Hypothalamus (tissue), 51 donors: Measurements from ENCODE around the gene C10orf143.
A peak's percentile ranks its signal among the peaks of the same experiment; 100 is the strongest.
"Not testable (repeated sequence)": the region's sequence is repeated elsewhere in the genome, so short reads cannot be mapped to it uniquely, and the experiment has no call there.

Experiments
- DNase-seq, 51 donors: peaks; one replicate each; lab custom pipeline; 2025; lab: John Stamatoyannopoulos, UW

Gene C10orf143

DNA sequence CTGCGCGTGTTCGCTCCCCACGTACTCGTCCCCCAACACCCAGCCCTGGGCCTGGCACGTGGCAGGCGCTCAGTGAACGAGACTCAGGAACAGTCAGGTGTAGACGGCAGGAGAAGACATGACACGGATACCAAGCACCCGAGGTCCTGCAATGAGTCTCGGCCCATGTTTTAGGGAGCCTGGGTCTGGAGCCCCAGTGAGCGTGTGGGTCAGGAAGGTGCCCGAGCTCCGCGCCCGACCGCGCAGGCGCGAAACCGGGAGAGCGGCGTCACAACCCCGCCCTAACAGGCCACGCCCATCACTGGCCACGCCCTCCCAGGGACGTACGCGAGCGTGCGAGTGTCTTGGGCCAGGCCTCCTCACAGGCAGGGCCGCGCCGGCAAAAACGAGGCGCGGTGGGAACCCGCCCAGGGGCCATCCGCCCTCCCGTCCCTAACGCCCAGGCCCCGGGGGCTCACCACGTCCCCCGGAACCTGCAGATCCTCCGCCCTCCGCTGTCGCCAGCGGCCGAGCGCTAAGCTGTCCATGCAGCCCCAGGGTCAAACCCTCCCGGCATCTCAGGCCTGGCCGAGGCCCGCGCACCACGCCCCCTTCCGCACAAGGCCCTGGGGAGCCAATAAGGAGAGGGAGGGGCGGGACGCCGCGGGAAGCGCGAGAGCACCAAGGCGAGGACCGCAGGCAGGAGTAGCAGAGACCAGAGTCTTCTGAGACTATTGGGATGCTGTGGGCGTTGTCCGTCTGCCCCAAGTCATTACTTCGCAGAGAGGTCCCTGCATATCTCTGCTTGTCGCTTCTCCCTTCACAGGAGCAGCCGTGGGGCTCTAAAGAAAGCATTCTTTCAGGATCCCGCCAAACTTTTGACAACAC, at the start of gene C10orf143:
Gene C10orf143, minus strand, starts transcription at position 585 of the 867 bp plus-strand sequence. Its CDS starts 58 bp downstream, at position 527.
- peak; percentile 80 to 100 (median 97) for DNase-seq

GRCh38 chr10:130159192-130159794, 48.7 kb upstream of the C10orf143 start:
- DNase-seq = no peak

DNA sequence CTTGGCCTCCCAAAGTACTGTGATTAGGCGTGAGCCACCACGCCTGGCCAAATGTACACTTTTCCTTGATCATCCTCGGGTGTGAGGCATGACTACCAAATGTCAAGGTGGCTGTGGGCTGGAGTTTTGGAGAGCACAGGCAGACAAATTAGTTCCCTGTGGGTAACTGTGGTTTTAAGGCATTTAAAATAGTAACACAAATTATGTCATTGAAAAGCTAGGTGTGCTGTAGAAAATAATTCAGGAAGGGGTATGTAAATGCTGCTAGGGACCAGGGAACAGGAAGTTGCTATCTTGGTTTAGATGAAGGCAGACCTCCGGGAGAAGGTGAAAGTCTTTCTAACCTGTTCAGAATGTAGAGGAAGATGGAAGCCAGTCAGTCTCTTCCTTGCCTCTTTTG, 35.4 kb upstream of the C10orf143 start:
- DNase-seq = no peak

DNA sequence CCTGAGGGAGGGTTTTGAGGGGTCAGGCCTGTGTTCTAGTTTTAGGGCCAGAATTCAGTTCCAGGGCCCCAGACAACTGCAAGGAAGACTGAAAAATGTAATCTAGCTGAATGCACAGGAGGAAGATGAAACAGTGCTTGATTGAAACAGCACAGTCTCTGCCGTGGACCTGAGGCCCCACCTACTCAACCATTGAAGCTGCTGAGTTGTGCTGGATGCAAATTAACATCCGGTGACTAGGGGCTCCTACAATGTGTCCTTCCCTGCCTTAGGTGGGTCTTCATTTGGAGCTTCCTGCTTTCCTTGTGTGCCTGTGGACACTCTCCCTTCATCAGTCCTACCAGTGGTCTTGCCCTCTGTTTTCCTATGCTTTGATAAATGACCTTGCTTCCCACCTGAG, 31.2 kb upstream of the C10orf143 start:
- DNase-seq = no peak

- DNase-seq = no peak
Observed at GRCh38 chr10:130141460-130141859, 30.8 kb upstream of the C10orf143 start.

- DNase-seq = no peak
Observed at GRCh38 chr10:130141038-130141437, 30.4 kb upstream of the C10orf143 start.

DNA sequence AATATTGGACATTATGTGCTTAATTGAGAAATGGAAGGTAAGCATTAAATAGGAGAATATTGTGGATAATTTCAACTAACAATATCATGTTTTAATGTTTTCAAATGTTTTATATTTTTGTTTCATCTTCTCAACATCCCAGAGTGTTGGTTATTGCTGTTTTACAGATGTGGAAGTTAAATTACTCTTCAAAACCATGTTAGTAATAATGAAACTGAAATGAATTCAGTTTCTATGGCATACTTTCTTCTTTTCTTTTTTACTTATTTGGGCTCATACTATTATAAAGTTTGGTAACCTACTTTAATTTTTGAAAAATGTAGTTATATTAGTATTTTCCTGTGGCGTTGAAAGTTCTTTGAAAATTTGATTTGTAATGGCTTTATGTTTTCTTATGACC, 29.8 kb upstream of the C10orf143 start:
- no peak for DNase-seq

- no peak for DNase-seq
Observed at GRCh38 chr10:130138479-130138866, 27.8 kb upstream of the C10orf143 start.

GRCh38 chr10:130137659-130138478, 27.2 kb upstream of the C10orf143 start:
- DNase-seq = no peak

DNA sequence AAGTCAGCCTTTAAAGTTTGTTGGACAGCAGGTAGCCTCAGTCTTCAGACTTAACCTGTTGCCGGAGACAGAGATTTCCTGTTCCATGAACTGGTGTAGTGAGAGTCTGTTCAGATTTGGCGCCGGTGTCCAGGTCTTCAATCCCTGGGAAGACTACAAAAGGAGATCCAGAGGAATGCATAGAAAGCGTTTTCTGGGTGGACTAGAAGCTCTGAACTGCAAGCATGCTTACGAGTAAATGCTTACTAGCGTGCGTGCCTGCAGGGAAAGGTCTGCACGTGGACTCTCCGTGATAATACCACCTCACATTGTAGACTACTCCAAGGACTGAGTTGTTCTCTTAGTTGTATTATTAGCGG, 26.4 kb upstream of the C10orf143 start:
- no peak for DNase-seq

DNA sequence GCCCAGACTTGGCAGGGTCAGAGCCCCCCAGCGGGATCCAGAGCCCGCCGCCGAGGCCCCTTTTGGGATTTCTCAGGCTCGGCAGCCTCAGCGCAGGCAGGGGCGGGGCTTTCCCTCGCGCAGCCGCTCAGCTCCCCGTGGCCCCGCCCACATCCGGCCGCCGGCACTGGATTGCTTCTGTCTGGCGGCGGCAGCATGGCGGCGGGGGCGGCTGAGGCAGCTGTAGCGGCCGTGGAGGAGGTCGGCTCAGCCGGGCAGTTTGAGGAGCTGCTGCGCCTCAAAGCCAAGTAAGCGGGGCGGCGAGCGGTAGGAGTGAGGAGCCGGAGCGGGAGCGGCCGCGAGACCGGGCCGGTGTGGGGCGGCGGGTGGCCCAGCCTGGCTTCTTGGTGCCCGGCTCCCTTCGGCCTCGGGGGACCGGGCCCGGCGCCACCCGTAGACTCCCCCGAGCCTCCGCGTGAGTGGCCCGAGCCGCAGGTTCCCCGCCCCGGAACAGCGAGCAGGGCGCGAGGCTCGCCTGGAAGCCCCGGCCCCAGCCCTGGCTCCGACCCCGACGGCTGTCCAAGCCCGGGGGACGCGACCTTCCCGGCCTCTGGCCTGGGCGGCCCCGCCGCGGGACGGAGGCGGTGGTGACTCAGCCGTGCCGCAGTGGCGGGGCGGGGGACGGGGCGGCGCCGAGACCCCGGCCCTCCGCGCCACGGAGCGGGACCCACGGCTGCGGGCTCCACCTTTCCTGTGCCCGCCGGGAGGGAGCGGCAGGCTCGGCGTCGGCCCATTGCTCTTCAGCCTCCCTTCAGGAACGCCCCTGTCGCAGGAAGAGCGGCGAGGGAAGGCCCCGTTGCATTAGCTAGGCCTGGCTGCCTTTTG, 25.8 kb upstream of the C10orf143 start, which contains the start of gene GLRX3:
Gene GLRX3, plus strand, starts transcription at position 166 of the 864 bp plus-strand sequence. Its CDS starts 30 bp downstream, at position 196.
- peak in 50 of 51 donors; percentile 29 to 87 (median 69) for DNase-seq

GRCh38 chr10:130135676-130136225, 25.1 kb upstream of the C10orf143 start:
- DNase-seq = peak in 3 of 51 donors; percentile 15 to 58 (median 35)

DNA sequence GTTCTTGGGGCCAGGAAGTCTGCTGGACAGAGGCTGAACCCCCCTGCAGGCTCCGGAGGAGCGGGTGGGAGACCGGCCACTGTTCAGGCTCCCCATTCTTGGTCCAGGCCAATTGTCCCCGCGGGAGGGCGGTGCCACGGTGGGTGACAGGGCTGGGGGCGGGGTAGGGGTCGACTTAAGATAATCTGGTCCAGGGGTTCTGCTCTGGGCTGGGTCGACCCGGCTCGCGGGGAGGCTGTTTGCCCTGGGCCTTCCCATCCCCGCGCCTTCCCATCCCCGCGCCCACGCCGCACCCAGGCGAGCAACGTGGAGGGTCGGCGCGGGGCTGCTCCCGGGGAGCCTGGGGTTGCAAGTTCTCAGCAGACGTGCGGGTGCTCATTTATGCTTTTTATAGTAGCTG, 18.3 kb upstream of the C10orf143 start:
- DNase-seq = no peak

- no peak for DNase-seq
Observed at GRCh38 chr10:130128062-130128781, 17.6 kb upstream of the C10orf143 start.

DNA sequence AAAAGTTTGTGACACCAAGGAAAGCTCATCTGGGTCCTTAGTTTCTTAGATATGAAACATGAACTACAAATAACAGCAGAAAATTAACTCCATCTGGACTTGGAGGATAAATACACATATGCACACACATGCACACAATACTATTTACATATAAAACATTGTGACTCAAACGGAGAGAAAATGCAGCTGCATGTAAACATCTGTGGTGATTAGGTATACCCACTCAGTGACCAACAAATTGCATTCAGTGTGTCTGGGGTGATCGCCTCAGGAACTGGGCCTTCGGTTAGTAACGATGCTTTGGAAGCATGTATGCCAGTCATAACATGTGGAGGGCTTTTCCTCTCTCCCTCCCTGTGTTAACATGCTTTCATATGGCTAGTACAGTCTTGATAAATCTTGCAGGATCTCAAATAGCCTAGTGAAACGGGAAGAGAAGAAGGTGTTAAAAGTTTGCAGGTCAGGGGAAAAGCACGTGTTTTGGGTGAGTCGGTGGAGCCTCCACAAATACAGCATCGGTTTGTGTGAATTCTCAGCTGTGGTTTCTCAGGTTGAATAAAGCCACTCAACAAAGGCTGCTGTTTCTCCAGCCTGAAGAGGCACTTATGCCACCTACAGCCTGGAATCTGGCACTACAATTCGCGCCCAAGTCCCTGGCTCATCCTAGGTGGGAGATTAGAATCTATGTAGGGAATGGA, 16.9 kb upstream of the C10orf143 start:
- DNase-seq = peak in 31 of 51 donors; percentile 3 to 62 (median 27)

DNA sequence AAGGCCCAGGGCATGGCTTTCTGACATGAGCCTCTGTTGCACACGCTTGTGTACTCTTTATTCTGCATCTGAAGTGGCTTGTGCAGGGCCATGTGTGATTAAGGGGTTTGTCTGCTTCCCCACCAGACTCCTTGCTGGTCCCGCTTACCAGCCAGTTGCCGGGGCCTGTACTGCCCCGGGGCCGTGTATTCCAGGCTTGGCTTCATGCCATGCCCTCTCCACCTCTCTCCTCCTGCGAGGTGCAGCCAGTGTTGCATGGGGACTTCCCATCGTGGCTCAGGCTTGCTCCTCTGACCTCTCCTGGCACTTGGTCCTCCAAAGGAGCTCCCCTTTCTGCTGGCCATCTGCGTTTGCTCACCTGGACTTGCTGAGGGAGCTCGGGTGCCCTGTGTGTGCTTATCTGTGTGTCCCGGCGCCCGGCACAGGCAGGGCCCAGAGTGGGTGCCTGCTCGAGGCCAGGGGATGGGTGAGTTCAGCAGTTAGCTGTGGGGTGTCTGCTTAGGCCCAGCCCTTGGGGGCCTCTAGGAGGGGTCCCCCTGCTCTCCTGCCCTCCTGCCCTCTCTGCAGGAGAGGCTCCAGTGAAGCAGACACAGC, 11.0 kb upstream of the C10orf143 start:
- DNase-seq = no peak

DNA sequence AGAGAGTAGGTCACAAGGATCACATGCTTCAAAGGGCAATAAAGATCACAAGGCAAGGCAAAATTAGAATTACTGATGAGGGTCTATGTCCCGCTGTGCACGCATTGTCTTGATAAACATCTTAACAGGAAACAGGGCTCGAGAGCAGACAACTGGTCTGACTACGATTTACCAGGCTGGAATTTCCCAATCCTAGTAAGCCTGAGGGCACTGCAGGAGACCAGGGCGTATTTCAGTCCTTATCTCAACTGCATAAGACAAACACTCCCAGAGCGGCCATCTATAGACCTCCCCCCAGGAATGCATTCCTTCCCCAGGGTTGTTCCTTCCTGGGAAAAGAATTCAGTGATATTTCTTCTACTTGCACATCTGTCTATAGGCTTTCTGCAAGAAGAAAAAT, 6.9 kb upstream of the C10orf143 start:
- not testable (repeated sequence) for DNase-seq

DNA sequence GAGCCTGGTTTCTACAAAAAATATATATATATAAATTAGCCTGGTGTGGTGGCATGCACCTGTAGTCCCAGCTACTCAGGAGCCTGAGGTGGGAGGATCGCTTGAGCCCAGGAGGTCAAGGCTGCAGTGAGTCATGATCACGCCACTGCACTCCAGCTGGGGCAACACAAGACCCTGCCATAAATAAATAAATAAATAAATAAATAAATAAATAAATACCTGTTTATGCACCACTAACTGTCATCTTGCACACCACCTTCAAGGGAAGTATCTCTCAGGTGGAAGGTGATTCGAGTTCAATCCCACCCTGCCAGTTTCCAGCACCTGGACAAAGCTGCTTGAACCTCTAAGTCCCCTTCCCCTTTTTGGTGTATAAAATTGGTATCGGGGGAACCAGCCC, 6.3 kb upstream of the C10orf143 start:
- DNase-seq = not testable (repeated sequence)
